Vagina (tissue), 2 donors: ENCODE data around the gene GFAP. TPM values are rescaled to one million over a fixed set of nuclear protein-coding genes. Genes with fewer than 3 reads are reported as not detected.

Experiments
- DNase-seq, 2 donors: peaks; one replicate each; pipeline ENCODE4 v3.0.0-alpha.2; 2017; ENCODE audit errors: extremely low spot score in 2 of 2
- H3K27ac ChIP-seq: fragments of 200-600 bp; sonication (generic); one replicate; pipeline ENCODE4 v1.5.1; 2019
- H3K27me3 ChIP-seq: fragments of 200-600 bp; sonication (generic); one replicate; pipeline ENCODE4 v1.5.1; 2019
- H3K36me3 ChIP-seq, 2 donors: fragments of 200-600 bp; sonication (generic); one replicate each; pipeline ENCODE4 v1.5.1; 2017 to 2019
- H3K4me1 ChIP-seq: fragments of 200-600 bp; sonication (generic); one replicate; pipeline ENCODE4 v1.5.1; 2019
- H3K4me3 ChIP-seq, 2 donors: fragments of 200-600 bp; sonication (generic); 1 replicate in 1 of 2; 2 replicates in 1 of 2; pipeline ENCODE4 v1.5.1; 2016 to 2019
- H3K9me3 ChIP-seq: fragments of 200-600 bp; sonication (generic); one replicate; pipeline ENCODE4 v1.5.1; 2019
- CTCF ChIP-seq, 3 experiments: fragments of 450-650 bp in 2 of 3; fragments of 200-600 bp in 1 of 3; sonication (generic) in 1 of 3; IDR thresholded peaks; one replicate each; pipeline ENCODE4 v1.5.1; 2017 to 2019; ENCODE audit warnings: antibody characterized with exemption in 3 of 3, mild to moderate bottlenecking in 2 of 3, moderate library complexity in 2 of 3
- POLR2A ChIP-seq, 2 donors: fragments of 450-650 bp; IDR thresholded peaks; one replicate each; pipeline ENCODE4 v1.6.1; 2017; ENCODE audit warnings: antibody characterized with exemption in 2 of 2, mild to moderate bottlenecking in 2 of 2, moderate library complexity in 2 of 2
- POLR2AphosphoS5 ChIP-seq, 2 donors: sonication (generic); formaldehyde crosslinking; IDR thresholded peaks; one replicate each; pipeline ENCODE4 v1.9.0; 2017; ENCODE audit warnings: antibody characterized with exemption in 2 of 2, mild to moderate bottlenecking in 2 of 2, low read depth in 1 of 2; ENCODE audit not compliant: insufficient read depth in 1 of 2
- intact Hi-C: fragments of 100-400 bp; cut with DNase I; formaldehyde crosslinking; loops from one replicate; pipeline ENCODE4 v1.15.1; 2023
- total RNA-seq: library from RNA; depleted of rRNA; stranded (reverse); fragments of >200 nt; gene quantifications from one replicate; pipeline ENCODE4 v1.2.3, GENCODE V29; 2016

GFAP gene
- total RNA-seq, 1 donor from 2014 or later, result not detected

- Histone ChIP-seq H3K36me3 (no peaks in the 10 kb centered on the region), H3K27me3 (no peaks in the 10 kb centered on the region), H3K27ac (no peak overlapping the region), H3K4me3 (no peak overlapping the region), H3K4me1 (peaks cover 34% of the 10 kb centered on the region), H3K9me3 (no peaks in the 10 kb centered on the region)
- intact Hi-C loops, result no loop called here
- no peak for TF ChIP-seq POLR2A (IDR thresholded peaks at IDR 0.05)
- TF ChIP-seq POLR2AphosphoS5 (IDR thresholded peaks at IDR 0.05; ENCODE audit: insufficient read depth in 1 of 2, low read depth in 1 of 2), result no peak
- no peak for TF ChIP-seq CTCF (IDR thresholded peaks at IDR 0.05)
- DNase-seq, result no peak
Measured at GRCh38 chr17:44901411-44901921, 13.8 kb downstream of the GFAP start.

- Histone ChIP-seq H3K9me3 (no peaks in the 10 kb centered on the region), H3K27ac (no peak overlapping the region), H3K4me1 (peaks cover 34% of the 10 kb centered on the region), H3K36me3 (no peaks in the 10 kb centered on the region), H3K4me3 (no peak overlapping the region), H3K27me3 (no peaks in the 10 kb centered on the region)
- intact Hi-C loops, result no loop called here
- no peak for DNase-seq
- TF ChIP-seq POLR2A (IDR thresholded peaks at IDR 0.05) (no peak), CTCF (IDR thresholded peaks at IDR 0.05) (no peak), POLR2AphosphoS5 (IDR thresholded peaks at IDR 0.05; ENCODE audit: insufficient read depth in 1 of 2, low read depth in 1 of 2) (no peak)
Measured at GRCh38 chr17:44900894-44901293, 14.4 kb downstream of the GFAP start.

DNA sequence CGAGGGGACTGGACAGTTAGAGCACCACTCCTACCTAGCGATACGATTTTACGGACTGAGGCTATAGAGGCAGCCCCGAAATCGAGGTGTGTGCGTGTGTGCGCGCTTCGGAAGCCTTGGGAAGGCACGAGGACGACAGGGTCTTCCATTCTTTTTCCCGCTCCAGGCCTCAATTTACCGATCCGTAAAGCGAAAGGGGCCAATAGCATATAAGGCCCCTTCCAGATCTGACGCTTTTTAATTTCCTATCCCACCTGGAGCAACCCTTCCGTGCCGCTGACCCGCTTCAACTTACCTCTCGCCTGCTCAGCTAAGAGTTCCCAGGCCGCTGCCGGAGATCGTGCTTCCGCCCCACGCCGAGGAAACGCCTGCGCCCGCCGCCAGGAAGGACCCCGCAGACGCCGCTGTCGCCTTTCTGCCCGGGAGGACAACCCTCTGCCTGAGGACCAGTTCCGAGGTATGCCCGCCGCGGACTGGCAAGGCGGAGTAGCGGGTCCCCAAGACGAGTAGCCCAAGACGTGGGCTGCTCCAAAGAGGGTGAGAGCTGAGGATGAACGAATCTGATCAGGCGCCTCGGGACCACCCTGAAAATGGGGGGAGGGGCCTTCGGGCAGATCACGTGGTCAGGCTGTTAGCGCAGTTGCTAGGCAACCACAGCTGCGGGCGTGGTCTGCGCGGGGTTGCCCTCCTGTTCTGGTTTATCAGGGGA is 16.1 kb downstream of the GFAP start, which contains the start of gene EFTUD2:
Gene EFTUD2, minus strand, starts transcription at position 372 of the 709 bp plus-strand sequence. CDS start 4,924 bp downstream, outside the sequence.
- H3K36me3 ChIP-seq, result peaks cover 0 to 2% of the 10 kb centered on the region in 2 donors
- no peaks in the 10 kb centered on the region for H3K27me3 ChIP-seq
- intact Hi-C loops, result no loop called here
- H3K4me3 ChIP-seq, result peak within 1 kb of the TSS; percentile 72 to 82
- peak in 1 of 2 donors; percentile 94 for DNase-seq
- peaks cover 34% of the 10 kb centered on the region for H3K4me1 ChIP-seq
- H3K27ac ChIP-seq, result peak within 1 kb of the TSS; percentile 80
- H3K9me3 ChIP-seq, result no peaks in the 10 kb centered on the region
- TF ChIP-seq POLR2AphosphoS5 (IDR thresholded peaks at IDR 0.05; ENCODE audit: insufficient read depth in 1 of 2, low read depth in 1 of 2) (peak; percentile 94 to 96), POLR2A (IDR thresholded peaks at IDR 0.05) (no peak), CTCF (IDR thresholded peaks at IDR 0.05) (peak in 1 of 3 experiments; percentile 19)

- no peak for DNase-seq
- Histone ChIP-seq H3K36me3 (peaks cover 0 to 7% of the 10 kb centered on the region in 2 donors), H3K4me3 (peak overlapping the region; percentile 72 to 82), H3K27ac (peak overlapping the region; percentile 80), H3K9me3 (no peaks in the 10 kb centered on the region), H3K4me1 (peaks cover 34% of the 10 kb centered on the region), H3K27me3 (no peaks in the 10 kb centered on the region)
- TF ChIP-seq POLR2A (IDR thresholded peaks at IDR 0.05) (no peak), CTCF (IDR thresholded peaks at IDR 0.05) (no peak), POLR2AphosphoS5 (IDR thresholded peaks at IDR 0.05; ENCODE audit: insufficient read depth in 1 of 2, low read depth in 1 of 2) (no peak)
- intact Hi-C loops, result no loop called here
Measured at GRCh38 chr17:44898768-44899073, 16.6 kb downstream of the GFAP start.

- DNase-seq, result no peak
- H3K27me3 ChIP-seq, result no peaks in the 10 kb centered on the region
- TF ChIP-seq POLR2A (IDR thresholded peaks at IDR 0.05) (no peak), POLR2AphosphoS5 (IDR thresholded peaks at IDR 0.05; ENCODE audit: insufficient read depth in 1 of 2, low read depth in 1 of 2) (no peak), CTCF (IDR thresholded peaks at IDR 0.05) (no peak)
- H3K4me1 ChIP-seq, result peaks cover 22% of the 10 kb centered on the region
- H3K27ac ChIP-seq, result no peak overlapping the region
- H3K36me3 ChIP-seq, result peaks cover 0 to 30% of the 10 kb centered on the region in 2 donors
- H3K4me3 ChIP-seq, result no peak overlapping the region
- intact Hi-C loops, result no loop called here
- H3K9me3 ChIP-seq, result no peaks in the 10 kb centered on the region
Measured at GRCh38 chr17:44894642-44895041, 20.7 kb downstream of the GFAP start.
